Skin of body (tissue), 2 donors: ENCODE measurements around the gene CRHBP. TPM values are rescaled to one million over a fixed set of nuclear protein-coding genes. Genes with fewer than 3 reads are reported as not detected.
"Not testable (repeated sequence)": the region's sequence is repeated elsewhere in the genome, so short reads cannot be mapped to it uniquely, and the experiment has no call there.

Experiments
- DNase-seq: peaks from one replicate; lab custom pipeline; 2025; lab: John Stamatoyannopoulos, UW
- total RNA-seq: library from RNA; depleted of rRNA; stranded (reverse); fragments of >200 nt; gene quantifications from one replicate; pipeline ENCODE4 v1.2.3, GENCODE V29; 2014

The CRHBP gene, protein sequence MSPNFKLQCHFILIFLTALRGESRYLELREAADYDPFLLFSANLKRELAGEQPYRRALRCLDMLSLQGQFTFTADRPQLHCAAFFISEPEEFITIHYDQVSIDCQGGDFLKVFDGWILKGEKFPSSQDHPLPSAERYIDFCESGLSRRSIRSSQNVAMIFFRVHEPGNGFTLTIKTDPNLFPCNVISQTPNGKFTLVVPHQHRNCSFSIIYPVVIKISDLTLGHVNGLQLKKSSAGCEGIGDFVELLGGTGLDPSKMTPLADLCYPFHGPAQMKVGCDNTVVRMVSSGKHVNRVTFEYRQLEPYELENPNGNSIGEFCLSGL
- 0.20 TPM for total RNA-seq

DNA sequence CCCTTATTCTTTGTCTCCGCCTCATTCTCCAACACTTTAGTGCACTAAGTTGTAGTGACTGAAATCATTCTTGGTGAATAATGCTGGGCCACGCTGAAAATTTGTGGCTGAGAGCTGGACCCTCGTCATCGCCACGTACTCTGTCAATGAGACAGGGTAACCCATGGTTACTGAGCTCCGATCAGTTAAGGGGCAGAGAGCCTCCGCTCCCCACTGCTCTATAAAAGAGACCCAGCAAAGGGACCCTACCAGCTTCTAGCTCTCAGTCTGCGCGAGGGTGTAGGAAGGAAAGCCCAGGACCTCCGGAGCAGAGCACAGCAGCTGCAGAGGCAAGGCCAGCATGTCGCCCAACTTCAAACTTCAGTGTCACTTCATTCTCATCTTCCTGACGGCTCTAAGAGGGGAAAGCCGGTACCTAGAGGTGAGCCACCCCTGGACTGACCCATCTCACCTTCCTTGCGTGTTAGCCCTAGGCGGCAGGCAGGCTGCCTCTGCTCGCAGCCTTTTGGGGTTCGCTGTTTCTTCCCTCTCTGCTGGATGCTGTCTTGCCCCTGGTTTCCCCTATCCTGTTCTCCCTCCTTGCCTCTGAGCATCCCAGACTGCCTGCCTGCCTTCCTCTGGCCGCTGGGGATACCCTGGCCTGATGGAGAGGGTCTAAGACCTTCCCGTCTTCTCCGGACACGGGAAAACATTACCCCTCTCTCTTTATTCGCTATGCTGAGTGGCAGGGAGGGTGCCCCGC lies at the start of gene CRHBP:
CRHBP (plus strand) TSS at position 251 of the 742 bp plus-strand sequence; CDS start at position 341, 90 bp downstream.
- DNase-seq: no peak

DNA sequence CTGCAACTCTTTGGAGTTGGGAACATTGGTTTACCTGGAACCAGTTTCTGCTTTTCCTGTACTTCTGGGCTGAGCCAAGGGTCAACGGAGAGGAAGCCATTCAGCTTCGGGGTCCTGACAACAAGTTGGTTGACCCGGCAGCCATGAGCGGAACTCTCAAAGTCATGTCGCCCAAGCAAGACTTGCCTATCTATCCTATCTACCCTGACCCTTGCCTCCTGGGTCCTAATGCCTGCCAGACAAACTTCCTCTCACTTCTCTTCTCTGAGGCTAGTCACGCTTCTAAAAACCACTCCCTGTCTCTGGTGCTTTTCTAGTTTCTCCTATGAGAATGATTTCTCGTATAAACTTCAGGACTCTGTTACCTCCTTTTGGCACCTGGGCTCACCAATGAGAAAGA lies 44.7 kb upstream of the CRHBP start:
- DNase-seq: no peak

GRCh38 chr5:76910344-76910933 lies 42.4 kb upstream of the CRHBP start:
- not testable (repeated sequence) for DNase-seq

DNA sequence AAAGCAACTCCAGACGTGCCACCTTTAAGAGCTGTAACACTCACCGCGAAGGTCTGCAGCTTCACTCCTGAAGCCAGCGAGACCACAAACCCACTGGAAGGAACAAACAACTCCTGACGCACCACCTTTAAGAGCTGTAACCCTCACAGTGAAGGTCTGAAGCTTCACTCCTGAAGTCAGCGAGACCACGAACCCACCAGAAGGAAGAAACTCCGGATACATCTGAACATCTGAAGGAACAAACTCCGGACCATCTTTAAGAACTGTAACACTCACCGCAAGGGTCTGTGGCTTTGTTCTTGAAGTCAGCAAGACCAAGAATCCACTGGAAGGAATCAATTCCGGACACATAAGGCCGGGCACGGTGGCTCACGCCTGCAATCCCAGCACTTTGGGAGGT lies 38.2 kb upstream of the CRHBP start:
- not testable (repeated sequence) for DNase-seq

DNA sequence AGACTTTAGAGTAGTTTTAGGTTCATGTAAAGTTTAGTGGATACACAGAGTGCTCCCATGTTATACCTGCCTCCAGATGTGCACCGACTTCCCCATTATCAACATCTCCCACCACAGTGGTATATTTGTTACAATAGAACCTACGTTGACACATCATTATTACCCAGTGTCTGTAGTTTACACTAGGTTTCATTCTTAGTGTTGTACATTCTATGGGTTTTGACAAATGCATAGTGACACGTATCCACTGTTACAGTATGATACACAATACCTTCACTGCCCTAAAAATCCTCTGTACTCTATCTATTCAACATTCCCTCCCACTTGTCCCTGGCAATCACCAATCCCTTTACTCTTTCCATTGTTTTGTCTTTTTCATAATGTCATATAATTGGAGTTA lies 34.3 kb upstream of the CRHBP start:
- DNase-seq: no peak

DNA sequence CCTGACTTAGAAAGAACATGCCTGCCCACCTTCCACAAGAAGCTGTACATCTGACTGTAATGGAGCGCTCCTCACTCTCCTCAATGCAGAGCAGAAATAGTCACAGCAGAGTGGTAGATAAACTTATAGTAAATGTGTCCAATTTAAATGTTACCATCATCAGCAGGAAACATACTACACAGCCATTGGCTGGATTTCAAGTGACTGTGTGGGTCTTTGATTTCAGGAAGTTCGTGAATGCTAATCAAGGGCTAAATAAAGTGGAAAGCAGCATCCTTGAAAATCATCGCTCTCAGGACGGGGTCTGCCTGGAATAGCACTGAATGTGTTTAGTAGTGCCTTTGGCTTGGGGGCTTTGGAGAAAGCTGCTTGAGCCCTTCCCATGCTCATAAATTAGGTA lies 32.4 kb upstream of the CRHBP start:
- no peak for DNase-seq

GRCh38 chr5:76926329-76927105 lies 26.3 kb upstream of the CRHBP start:
- DNase-seq: no peak

GRCh38 chr5:76927961-76928360 lies 24.9 kb upstream of the CRHBP start:
- DNase-seq: no peak

DNA sequence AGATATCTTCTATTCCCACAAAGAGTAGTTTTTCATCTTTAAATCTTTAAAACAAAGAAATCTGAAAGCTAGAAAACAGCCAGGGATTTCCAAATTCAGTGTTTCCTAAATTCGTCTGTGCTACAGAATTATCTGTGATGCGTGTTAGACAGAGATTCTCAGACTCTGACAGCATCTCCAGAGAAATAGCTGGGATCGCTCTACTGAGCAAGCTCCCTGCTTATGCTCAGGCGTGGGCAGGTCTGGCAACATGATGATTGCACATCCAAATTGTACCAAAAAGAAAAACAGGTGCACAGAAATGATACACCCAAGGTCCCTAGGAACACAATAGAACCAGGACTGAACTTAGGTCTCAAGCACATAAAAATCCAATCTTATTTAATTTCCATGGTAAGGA lies 22.8 kb upstream of the CRHBP start:
- DNase-seq: no peak

- DNase-seq: no peak
These were observed 14.7 kb upstream of the CRHBP start for GRCh38 chr5:76938177-76938576.

DNA sequence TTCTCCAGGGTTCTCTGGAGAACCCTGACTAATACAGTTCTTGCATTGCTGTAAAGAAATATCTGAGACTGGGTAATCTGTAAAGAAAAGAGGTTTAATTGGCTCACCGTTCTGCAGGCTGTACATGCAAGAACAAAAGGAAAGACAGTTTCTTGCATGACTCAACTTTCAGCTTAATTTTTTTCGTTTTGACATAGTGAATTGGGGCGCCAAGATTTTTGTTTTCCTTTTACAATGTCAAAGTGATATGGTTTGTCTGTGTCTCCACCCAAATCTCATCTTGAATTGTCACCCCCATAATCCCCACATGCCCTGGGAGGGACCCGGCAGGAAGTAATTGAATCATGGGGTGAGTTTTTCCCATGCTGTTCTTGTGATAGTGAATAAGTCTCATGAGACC lies 11.8 kb upstream of the CRHBP start:
- no peak for DNase-seq

GRCh38 chr5:76941442-76941841 lies 11.4 kb upstream of the CRHBP start:
- DNase-seq: no peak

DNA sequence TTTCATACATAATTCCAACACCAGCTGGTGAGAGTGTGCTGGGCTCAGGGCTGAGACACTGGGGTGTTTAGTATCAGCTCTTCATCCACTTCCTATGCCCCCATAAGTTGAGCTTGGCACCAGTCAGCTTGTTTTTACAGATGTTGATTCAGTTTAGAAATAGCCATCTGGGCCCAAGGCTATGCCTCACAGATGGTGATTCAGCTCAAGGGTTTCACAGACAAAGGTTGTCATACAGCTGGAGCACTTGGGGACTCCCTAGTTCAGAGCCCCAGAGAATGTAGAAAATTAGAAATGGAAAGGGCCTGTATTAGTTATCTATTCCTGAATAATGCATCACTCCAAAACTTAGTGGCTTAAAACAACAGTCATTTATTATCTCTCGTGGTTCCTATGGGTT lies 10.3 kb upstream of the CRHBP start:
- DNase-seq: no peak

GRCh38 chr5:76943006-76943405 lies 9.8 kb upstream of the CRHBP start:
- no peak for DNase-seq

GRCh38 chr5:76944638-76945037 lies 8.2 kb upstream of the CRHBP start:
- DNase-seq: no peak

GRCh38 chr5:76945238-76945637 lies 7.6 kb upstream of the CRHBP start:
- not testable (repeated sequence) for DNase-seq

GRCh38 chr5:76946090-76946489 lies 6.8 kb upstream of the CRHBP start:
- no peak for DNase-seq

GRCh38 chr5:76947082-76947503 lies 5.8 kb upstream of the CRHBP start:
- no peak for DNase-seq

DNA sequence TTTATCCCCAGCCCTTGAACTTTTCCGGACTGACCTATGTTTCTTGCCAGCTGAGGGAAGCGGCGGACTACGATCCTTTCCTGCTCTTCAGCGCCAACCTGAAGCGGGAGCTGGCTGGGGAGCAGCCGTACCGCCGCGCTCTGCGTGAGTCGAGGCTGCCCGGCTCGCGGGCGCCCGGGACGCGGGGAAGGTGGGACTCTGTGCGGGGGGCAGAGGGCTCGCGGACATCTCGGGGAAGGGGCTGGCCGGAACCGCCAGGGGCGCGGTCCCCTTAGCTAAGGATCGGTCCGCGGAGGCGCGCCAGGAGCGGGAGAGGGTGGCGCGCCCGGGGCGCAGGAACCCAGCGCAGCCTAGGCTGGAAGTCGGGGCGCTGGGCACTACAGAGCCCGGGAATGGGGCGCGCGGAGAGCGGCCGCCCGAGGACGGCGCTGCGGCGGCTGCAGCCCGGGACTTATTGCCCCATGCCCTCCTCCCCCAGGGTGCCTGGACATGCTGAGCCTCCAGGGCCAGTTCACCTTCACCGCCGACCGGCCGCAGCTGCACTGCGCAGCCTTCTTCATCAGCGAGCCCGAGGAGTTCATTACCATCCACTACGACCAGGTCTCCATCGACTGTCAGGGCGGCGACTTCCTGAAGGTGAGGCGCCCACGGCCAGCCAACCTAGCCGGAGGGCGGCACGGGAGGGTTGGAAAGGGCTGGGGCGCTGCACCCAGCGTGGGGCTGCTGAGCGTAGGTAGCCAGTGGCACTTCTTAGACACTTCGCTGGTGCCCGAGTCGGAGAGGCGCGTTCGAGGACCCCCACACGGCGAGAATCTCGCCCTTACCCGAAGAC lies 922 bp downstream of the CRHBP start:
- DNase-seq: no peak

GRCh38 chr5:76954383-76954763 lies 1.5 kb downstream of the CRHBP start:
- no peak for DNase-seq

GRCh38 chr5:76956033-76956432 lies 3.2 kb downstream of the CRHBP start:
- no peak for DNase-seq
